HG03060 (cell line): ENCODE results near the gene MRPL49.
A peak's percentile ranks its signal among the peaks of the same experiment; 100 is the strongest.
"Not testable (repeated sequence)": the region's sequence is repeated elsewhere in the genome, so short reads cannot be mapped to it uniquely, and the experiment has no call there.

Experiments
- ATAC-seq: cut with Tn5 transposase; IDR thresholded peaks from one replicate; pipeline ENCODE4 v1.9.1; 2021; ENCODE audit warnings: low read depth, moderate number of reproducible peaks; ENCODE audit not compliant: unreplicated experiment

The MRPL49 gene

DNA sequence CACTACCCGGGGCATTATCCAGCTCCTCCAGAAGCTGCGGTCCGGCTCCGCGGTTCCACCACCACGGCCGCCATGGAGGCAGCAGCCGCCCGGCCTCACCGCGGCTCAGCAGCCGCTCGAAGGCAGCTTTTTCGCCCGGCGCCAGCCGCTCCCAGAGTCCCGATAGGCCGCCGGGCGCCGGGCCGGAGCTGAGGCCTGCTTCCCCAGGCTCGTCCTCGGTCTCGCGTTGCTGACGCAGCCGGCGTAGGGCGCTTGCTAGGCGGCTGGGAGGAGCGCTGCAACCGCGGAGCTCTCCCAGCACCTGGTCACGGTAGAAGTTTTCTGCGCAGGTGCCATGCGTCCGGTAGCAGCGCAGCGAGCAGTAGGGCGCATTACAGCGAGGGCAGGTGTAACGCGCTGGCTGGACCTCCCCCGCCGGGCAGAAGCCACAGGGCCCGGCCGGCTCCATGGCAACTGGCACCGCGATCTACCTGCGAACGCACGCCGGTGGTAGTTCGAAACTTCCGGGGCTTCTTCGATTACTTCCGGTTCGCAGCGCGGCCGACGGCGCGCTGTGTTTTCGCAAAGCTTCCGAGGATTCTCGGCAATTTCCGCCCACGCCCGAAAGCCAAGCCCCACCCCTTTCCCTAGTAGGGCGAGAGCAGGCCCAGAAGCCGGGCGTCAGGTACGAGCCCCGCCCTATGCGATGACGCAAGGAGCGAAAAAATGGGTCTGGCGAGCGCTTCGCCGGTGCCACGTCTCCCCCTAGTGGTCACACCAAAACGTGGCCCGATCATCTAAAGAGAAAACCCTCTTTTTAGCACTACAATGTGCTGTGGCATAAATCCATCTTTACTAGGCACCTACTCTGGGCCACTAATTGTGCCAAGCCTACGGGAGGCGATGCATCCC lies 4.7 kb upstream of the MRPL49 start, which contains the start of gene ZNHIT2:
ZNHIT2 (minus strand) TSS at position 496 of the 891 bp plus-strand sequence; CDS start at position 448, 48 bp downstream.
- ATAC-seq = peak; percentile 48

DNA sequence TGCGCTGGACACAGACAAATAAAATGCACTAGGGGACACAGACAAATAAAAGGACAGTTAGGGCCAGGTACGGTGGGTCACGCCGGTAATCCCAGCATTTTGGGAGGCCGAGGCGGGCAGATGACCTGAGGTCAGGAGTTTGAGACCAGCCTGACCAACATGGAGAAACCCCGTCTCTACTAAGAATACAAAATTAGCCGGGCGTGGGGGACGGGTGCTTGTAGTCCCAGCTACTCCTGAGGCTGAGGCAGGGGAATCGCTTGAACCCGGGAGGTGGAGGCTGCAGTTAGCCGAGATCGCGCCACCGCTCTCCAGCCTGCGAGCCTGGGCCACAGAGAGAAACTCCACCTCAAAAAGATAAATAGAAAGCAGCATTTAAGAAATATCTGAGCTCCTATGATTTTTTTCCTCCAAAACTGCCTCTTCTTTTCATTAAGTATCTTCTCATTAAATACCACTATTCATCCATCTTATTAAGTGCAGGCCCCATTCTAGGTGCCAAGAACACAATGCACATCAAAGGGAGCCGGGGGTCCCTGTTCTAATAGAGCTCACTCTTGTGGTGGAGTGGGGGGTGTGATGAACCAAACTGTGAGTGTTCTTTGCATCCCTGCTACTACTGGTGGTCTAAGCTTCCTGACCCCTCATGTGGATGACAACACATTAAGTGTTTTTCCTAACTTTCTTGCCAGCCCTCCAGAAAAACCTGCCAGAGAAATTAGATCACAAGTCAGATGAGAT lies 3.9 kb upstream of the MRPL49 start:
- no peak for ATAC-seq

DNA sequence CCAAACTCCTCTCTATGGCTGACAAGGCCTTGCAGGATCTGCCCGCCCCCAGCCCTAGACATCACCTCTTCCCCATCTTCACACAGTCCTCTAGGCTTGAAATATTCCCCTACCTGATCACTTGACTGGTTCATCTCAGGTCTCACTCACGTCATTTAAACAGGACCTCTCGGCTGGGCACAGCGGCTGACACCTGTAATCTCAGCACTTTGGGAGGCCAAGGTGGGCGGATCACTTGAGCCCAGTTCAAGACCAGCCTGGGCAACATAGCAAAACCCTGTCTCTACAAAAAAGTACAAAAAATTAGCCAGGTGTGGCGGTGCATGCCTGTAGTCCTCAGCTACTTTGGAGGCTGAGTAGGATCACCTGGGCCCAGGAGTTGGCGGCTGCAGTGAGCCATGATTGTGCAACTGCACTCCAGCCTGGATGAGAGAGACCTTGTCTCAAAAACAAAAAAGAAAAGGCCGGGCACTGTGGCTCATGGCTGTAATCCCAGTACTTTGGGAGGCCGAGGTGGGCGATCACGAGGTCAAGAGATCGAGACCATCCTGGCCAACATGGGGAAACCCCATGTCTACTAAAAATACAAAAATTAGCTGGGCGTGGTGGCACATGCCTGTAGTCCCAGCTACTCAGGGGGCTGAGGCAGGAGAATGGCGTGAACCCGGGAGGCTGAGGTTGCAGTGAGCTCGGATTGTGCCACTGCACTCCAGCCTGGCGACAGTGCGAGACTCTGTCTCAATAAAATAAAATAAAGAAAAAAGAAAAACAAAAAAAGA lies 3.0 kb upstream of the MRPL49 start:
- not testable (repeated sequence) for ATAC-seq

DNA sequence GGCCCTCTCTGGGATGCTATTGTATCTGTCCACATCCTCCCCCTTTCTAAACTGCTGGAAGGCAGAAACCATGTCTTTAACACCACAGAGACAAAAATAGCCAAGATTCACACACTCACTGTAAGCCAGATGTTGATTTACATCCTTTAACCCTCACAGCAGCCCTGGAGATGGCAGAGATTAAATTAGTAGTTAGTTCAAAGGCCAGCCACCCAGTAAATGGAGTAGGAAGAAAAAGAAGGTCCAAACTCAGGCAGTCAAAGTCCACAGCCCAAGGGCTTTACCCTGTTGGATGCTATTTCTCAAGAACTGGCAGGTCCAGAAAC lies 2.5 kb upstream of the MRPL49 start:
- ATAC-seq = no peak

- ATAC-seq = no peak
Measured at GRCh38 chr11:65120831-65121230, 1.3 kb upstream of the MRPL49 start.

GRCh38 chr11:65121447-65121864 lies 665 bp upstream of the MRPL49 start:
- no peak for ATAC-seq

GRCh38 chr11:65124480-65125196 lies 2.5 kb downstream of the MRPL49 start:
- ATAC-seq = no peak

DNA sequence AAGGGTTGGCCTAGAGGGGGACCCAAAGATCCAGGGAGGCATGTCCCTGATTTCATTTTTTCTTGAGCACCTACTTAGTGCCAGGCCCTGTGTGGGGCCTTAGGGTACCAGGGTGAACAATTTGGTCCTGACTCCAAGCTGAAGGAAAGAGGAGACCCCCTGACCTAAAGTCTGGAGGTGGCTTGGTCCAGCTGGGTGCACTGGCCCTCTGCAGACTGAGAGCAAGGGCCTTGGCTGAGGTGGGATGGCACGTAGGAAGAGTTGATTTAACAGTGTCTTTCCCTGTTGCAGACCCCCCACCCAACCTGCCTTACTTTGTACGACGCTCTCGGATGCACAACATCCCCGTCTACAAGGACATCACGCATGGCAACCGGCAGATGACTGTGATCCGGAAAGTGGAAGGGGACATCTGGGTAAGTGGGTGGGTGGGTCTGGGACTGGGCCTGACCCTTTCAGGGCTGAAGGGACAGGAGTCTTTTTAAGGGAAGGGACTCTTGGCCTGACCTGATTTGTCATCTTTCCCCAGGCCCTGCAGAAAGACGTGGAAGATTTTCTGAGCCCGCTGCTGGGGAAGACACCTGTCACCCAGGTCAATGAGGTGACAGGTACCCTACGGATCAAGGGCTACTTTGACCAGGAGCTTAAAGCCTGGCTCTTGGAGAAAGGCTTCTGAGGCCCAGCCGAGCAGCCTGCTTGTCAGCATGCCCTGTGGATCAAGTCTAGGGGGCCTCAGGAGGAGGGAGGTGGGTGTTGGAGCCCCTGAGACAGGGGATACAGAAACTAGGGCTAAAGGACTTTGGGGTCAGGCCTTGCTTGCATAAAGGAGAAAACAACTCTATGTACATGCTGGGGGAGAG lies 3.3 kb downstream of the MRPL49 start:
- no peak for ATAC-seq

DNA sequence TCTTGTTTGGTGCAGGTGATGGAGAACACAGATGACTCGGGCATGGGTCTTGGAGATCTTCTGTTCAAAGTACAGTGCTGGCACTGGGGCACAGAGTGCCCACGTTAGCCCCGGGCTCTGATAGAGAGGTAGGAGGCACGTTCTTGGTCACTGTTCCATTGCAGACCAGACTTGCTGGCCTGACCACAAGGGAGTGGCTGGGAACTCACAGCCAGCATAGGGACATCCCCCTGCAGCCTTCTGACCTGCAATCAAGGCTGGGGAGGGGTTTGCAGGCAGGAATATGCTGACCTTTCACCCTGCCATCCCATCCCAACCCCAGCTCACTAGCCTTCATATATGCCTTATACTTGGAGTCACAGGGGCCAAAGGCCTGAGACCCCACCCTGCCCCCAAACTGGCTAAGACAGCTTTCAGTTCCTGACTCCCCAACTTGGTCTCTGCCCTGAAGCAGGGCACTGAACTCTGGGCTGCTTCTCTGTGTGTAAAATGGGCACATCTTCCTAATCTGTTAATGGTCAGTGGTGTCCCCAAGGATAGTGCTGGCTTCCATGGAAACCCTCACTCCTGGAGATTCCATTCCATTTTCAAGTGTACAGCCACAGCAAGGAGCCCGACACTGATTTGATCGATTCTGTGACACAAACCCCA lies 4.6 kb downstream of the MRPL49 start:
- ATAC-seq = no peak

- no peak for ATAC-seq
Measured at GRCh38 chr11:65127473-65128181, 5.5 kb downstream of the MRPL49 start.

DNA sequence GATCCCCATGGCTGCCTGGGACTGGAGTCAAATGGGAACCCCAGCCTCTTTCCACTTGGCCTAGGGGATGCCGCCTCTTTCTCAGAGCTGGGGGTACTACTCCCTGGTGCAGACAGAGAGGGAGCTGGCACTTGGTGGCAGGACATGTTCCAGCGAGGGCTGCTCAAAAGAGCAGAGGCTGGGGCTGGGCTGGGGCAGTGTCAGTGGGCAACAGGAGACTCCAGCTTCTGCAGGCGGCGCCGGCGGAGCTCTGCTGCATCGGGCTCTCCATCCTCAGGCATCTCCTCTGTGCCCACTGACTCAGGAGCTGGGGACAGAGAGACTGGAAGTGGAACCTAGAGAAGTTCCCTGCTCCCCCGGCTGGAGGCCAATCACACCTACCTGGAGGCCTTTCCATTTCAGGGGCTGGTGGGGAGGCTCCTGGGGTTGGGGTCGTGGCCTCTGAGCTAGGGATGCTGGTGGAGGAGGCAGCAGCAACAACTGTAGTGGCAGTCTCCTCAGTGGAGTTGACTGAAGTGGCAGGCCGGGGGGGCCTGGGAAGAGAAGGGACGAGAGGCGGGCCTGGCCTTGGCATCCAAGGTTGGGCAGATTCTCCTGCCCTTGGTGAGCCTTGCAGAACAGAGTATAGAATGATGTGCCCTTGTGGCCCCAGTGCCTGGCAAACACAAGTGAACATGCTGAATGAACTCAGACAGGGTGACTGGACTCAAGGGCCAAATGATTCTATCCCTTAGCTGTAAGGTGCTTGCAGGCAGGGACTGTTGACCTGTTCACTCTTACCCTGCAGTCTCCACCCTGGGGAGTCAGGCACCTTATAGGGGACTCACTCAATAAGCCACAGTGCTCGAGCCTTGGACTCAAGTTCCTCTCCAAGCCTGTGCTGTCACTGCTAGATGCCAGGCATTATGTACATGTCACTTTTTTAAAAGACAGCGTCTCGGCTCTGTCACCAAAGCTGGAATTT lies 6.3 kb downstream of the MRPL49 start:
- ATAC-seq = no peak

- no peak for ATAC-seq
Measured at GRCh38 chr11:65129649-65130441, 7.7 kb downstream of the MRPL49 start.

- no peak for ATAC-seq
Measured at GRCh38 chr11:65130631-65131416, 8.7 kb downstream of the MRPL49 start.

DNA sequence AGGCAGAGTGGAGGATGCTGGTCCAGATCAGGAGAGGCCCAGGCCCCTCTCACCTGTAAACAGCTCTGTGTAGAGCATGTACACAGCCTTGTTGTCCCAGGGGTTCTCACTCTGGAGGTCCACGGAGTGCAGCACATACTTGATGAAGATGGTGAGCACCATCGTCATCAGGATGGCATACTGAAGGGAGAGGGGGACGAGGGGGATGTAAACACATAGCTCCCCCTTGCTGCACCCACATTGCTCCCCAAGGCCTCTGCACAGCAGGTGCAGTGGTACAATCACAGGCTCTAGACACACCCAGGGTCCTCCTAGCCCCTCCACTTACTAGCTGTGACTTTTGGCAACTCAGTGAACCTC lies 9.3 kb downstream of the MRPL49 start:
- no peak for ATAC-seq

DNA sequence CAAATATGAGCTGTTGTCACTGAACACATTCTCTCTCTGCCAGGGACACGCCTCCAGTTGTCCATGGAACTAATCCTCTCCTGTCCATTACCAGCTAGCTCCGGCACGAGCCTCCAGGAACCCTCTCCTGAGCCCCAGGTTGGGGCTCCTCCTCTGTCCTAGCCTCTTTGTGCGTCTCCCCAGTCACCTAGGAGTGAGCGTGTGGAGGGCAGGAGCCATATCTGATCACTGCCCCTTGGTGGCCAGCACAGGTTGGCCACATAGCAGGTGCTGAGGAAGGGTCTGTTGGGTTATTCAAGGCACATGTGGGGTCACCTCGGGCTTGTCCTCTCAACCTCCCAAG lies 9.7 kb downstream of the MRPL49 start:
- no peak for ATAC-seq
